K562 (cell line): Measurements from ENCODE around the gene ANP32B. TPM values are rescaled to one million over a fixed set of nuclear protein-coding genes. Genes with fewer than 3 reads are reported as not detected.

Source experiments
- ARID1B ChIP-seq: fragments of 450-650 bp; IDR thresholded peaks from 2 replicates; pipeline ENCODE4 v1.6.1; 2016; ENCODE audit warnings: antibody characterized with exemption, mild to moderate bottlenecking, inconsistent platforms
- FOXP1 ChIP-seq: sonication (generic); formaldehyde crosslinking; IDR thresholded peaks from 2 replicates; pipeline ENCODE4 v1.8.0; 2022; ENCODE audit warnings: mild to moderate bottlenecking, missing genetic modification reagents
- HNRNPL ChIP-seq: fragments of 200-400 bp; formaldehyde crosslinking; IDR thresholded peaks from 2 replicates; pipeline ENCODE4 v1.6.1; 2017; ENCODE audit warnings: low read depth, mild to moderate bottlenecking, low read length
- NUFIP1 ChIP-seq: fragments of 450-650 bp; IDR thresholded peaks from 2 replicates; pipeline ENCODE4 v1.6.1; 2018; ENCODE audit not compliant: partially characterized antibody
- PCBP1 ChIP-seq: fragments of 200-400 bp; formaldehyde crosslinking; IDR thresholded peaks from 2 replicates; pipeline ENCODE4 v1.6.1; 2018; ENCODE audit warnings: mild to moderate bottlenecking, low read depth, low read length; ENCODE audit not compliant: poor library complexity, severe bottlenecking
- PRPF4 ChIP-seq: fragments of 200-400 bp; formaldehyde crosslinking; IDR thresholded peaks from one replicate; pipeline ENCODE4 v1.6.1; 2017; ENCODE audit warnings: low read length, low read depth, mild to moderate bottlenecking; ENCODE audit not compliant: insufficient read depth, poor library complexity, severe bottlenecking
- RBM15 ChIP-seq: fragments of 200-400 bp; formaldehyde crosslinking; IDR thresholded peaks from 2 replicates; pipeline ENCODE4 v1.6.1; 2018; ENCODE audit warnings: mild to moderate bottlenecking, low read length, moderate library complexity; ENCODE audit not compliant: insufficient read depth
- RBM22 ChIP-seq: fragments of 200-400 bp; formaldehyde crosslinking; IDR thresholded peaks from 2 replicates; pipeline ENCODE4 v1.6.1; 2018; ENCODE audit warnings: low read length, low read depth; ENCODE audit not compliant: poor library complexity, severe bottlenecking
- SMAD4 ChIP-seq: fragments of 250-450 bp; sonication (Bioruptor Pico); conservative IDR thresholded peaks from 2 replicates; pipeline ENCODE4 v1.8.0; 2021; ENCODE audit warnings: inconsistent platforms, mild to moderate bottlenecking, moderate library complexity
- TCF3 ChIP-seq: sonication (generic); formaldehyde crosslinking; IDR thresholded peaks from 2 replicates; pipeline ENCODE4 v1.4.0; 2020; ENCODE audit warnings: mild to moderate bottlenecking, missing genetic modification reagents
- ZC3H11A ChIP-seq: IDR thresholded peaks from 2 replicates; pipeline ENCODE4 v1.6.1; 2012; ENCODE audit warnings: low read depth, low read length, improper control_type of control experiment
- ZNF696 ChIP-seq: fragments of 250-450 bp; sonication (Bioruptor Pico); conservative IDR thresholded peaks from 2 replicates; pipeline ENCODE4 v1.4.0; 2020; ENCODE audit warnings: mild to moderate bottlenecking, moderate library complexity
- ZNF764 ChIP-seq: fragments of 250-450 bp; sonication (Bioruptor Pico); IDR thresholded peaks from 2 replicates; pipeline ENCODE4 v1.4.0; 2020; ENCODE audit warnings: low read depth, mild to moderate bottlenecking, moderate library complexity
- polyA plus RNA-seq, 8 experiments: library from polyadenylated mRNA; depleted of rRNA in 4 of 8; stranded (reverse) in 5 of 8; unstranded in 3 of 8; fragments of >200 nt; fragmentation: Nextera tagmentation in 2 of 8; fragmentation: Illumina TruSeq in 1 of 8; extraction: Ambion mirVana in 2 of 8; extraction: Trizol in 1 of 8; gene quantifications; 2 replicates each; pipeline versions ENCODE4 v1.2.1 to v1.2.3, GENCODE V29; 2011 to 2014; ENCODE audit warnings: inconsistent platforms in 1 of 8, missing spikeins in 1 of 8
- total RNA-seq, 7 experiments: library from RNA; depleted of rRNA in 6 of 7; stranded (reverse); fragments of >200 nt in 6 of 7; fragmentation: Illumina TruSeq in 2 of 7; extraction: Trizol in 2 of 7; gene quantifications; 2 replicates each; pipeline versions ENCODE4 v1.2.1 to v1.2.3, GENCODE V29; 2011 to 2021; ENCODE audit warnings: low replicate concordance in 1 of 7
- TF ChIP-seq, protein P1 (sequence below): fragments of 150-350 bp; IDR thresholded peaks from 2 replicates; pipeline ENCODE4 v1.6.1; 2014; ENCODE audit warnings: low read depth, mild to moderate bottlenecking, low read length, borderline replicate concordance
- TF ChIP-seq, protein P2 (sequence below), 2 experiments: fragments of 150-350 bp in 1 of 2; IDR thresholded peaks; 2 replicates each; pipeline ENCODE4 v1.6.1; 2012 to 2016; ENCODE audit warnings: low read depth in 2 of 2, low read length in 2 of 2, mild to moderate bottlenecking in 1 of 2, moderate library complexity in 1 of 2
- TF ChIP-seq, protein P3 (sequence below): fragments of 250-450 bp; sonication (Bioruptor Pico); IDR thresholded peaks from 2 replicates; pipeline ENCODE4 v1.9.0; 2021; ENCODE audit warnings: mild to moderate bottlenecking, inconsistent platforms
- TF ChIP-seq, protein P4 (sequence below): sonication (generic); formaldehyde crosslinking; IDR thresholded peaks from 2 replicates; pipeline ENCODE4 v1.8.1; 2023; ENCODE audit warnings: mild to moderate bottlenecking, missing genetic modification reagents, moderate library complexity

ANP32B gene
- total and polyA plus RNA-seq, 9 of the 15 experiments (the other 6 are each of a cell fraction or from before 2014, with no cell fraction given) = 68.9 to 815 (median 141) TPM

DNA sequence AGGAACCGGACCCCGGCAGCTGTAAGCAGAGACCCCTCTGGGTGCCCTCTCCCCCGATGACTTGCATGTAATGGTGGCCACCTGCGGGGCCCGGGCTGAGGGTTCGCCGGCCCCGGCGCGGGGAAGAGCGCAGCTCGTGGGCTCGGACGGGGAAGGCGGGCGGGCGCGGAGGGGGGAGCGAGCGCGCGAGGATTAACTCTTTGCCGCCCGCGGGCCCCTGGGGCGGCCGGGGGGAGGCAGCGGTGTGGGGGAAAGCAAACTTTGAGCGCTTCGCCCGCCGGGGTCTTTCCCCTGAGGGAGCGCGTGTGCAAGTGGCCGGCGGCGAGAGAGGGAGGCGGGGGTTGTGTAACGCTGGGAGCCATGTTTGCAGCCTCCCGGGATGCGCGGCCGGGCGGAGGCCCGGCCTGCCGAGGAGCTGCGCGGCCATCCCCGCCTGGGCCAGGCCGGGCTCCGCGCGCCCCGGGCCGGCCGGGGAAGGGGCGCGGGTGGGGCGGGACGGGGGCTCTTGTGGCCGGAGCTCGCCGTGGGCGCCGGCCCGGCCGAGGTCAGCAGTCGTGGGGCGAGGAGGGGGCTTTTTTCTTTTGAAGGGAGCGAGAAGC is 547 bp downstream of the ANP32B start (continued):
- TF ChIP-seq RBM15 = 0 out of 2 replicates have a peak, but pooled peaks have one; percentile 40
- peak; percentile 96 for TF ChIP-seq PRPF4
- TF ChIP-seq ZC3H11A = no peak
- TF ChIP-seq RBM22 = peak; percentile 92
- TF ChIP-seq NUFIP1 = no peak
- no peak for TF ChIP-seq TCF3 (CRISPR knock-in tag)
- TF ChIP-seq, protein P1, sequence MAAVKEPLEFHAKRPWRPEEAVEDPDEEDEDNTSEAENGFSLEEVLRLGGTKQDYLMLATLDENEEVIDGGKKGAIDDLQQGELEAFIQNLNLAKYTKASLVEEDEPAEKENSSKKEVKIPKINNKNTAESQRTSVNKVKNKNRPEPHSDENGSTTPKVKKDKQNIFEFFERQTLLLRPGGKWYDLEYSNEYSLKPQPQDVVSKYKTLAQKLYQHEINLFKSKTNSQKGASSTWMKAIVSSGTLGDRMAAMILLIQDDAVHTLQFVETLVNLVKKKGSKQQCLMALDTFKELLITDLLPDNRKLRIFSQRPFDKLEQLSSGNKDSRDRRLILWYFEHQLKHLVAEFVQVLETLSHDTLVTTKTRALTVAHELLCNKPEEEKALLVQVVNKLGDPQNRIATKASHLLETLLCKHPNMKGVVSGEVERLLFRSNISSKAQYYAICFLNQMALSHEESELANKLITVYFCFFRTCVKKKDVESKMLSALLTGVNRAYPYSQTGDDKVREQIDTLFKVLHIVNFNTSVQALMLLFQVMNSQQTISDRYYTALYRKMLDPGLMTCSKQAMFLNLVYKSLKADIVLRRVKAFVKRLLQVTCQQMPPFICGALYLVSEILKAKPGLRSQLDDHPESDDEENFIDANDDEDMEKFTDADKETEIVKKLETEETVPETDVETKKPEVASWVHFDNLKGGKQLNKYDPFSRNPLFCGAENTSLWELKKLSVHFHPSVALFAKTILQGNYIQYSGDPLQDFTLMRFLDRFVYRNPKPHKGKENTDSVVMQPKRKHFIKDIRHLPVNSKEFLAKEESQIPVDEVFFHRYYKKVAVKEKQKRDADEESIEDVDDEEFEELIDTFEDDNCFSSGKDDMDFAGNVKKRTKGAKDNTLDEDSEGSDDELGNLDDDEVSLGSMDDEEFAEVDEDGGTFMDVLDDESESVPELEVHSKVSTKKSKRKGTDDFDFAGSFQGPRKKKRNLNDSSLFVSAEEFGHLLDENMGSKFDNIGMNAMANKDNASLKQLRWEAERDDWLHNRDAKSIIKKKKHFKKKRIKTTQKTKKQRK = no peak
- TF ChIP-seq, protein P2, sequence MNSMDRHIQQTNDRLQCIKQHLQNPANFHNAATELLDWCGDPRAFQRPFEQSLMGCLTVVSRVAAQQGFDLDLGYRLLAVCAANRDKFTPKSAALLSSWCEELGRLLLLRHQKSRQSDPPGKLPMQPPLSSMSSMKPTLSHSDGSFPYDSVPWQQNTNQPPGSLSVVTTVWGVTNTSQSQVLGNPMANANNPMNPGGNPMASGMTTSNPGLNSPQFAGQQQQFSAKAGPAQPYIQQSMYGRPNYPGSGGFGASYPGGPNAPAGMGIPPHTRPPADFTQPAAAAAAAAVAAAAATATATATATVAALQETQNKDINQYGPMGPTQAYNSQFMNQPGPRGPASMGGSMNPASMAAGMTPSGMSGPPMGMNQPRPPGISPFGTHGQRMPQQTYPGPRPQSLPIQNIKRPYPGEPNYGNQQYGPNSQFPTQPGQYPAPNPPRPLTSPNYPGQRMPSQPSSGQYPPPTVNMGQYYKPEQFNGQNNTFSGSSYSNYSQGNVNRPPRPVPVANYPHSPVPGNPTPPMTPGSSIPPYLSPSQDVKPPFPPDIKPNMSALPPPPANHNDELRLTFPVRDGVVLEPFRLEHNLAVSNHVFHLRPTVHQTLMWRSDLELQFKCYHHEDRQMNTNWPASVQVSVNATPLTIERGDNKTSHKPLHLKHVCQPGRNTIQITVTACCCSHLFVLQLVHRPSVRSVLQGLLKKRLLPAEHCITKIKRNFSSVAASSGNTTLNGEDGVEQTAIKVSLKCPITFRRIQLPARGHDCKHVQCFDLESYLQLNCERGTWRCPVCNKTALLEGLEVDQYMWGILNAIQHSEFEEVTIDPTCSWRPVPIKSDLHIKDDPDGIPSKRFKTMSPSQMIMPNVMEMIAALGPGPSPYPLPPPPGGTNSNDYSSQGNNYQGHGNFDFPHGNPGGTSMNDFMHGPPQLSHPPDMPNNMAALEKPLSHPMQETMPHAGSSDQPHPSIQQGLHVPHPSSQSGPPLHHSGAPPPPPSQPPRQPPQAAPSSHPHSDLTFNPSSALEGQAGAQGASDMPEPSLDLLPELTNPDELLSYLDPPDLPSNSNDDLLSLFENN (IDR thresholded peaks at IDR 0.05; ENCODE audit: low read depth in 2 of 2, low read length in 2 of 2) = no peak
- no peak for TF ChIP-seq HNRNPL
- no peak for TF ChIP-seq ZNF764
- peak; percentile 71 for TF ChIP-seq PCBP1
- TF ChIP-seq, protein P3, sequence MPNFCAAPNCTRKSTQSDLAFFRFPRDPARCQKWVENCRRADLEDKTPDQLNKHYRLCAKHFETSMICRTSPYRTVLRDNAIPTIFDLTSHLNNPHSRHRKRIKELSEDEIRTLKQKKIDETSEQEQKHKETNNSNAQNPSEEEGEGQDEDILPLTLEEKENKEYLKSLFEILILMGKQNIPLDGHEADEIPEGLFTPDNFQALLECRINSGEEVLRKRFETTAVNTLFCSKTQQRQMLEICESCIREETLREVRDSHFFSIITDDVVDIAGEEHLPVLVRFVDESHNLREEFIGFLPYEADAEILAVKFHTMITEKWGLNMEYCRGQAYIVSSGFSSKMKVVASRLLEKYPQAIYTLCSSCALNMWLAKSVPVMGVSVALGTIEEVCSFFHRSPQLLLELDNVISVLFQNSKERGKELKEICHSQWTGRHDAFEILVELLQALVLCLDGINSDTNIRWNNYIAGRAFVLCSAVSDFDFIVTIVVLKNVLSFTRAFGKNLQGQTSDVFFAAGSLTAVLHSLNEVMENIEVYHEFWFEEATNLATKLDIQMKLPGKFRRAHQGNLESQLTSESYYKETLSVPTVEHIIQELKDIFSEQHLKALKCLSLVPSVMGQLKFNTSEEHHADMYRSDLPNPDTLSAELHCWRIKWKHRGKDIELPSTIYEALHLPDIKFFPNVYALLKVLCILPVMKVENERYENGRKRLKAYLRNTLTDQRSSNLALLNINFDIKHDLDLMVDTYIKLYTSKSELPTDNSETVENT = no peak; the same call in 1 of the 2 replicates
- TF ChIP-seq SMAD4 (CRISPR knock-in tag) = no peak
- TF ChIP-seq ARID1B = no peak
- TF ChIP-seq ZNF696 = no peak
- TF ChIP-seq FOXP1 = no peak
- TF ChIP-seq, protein P4, sequence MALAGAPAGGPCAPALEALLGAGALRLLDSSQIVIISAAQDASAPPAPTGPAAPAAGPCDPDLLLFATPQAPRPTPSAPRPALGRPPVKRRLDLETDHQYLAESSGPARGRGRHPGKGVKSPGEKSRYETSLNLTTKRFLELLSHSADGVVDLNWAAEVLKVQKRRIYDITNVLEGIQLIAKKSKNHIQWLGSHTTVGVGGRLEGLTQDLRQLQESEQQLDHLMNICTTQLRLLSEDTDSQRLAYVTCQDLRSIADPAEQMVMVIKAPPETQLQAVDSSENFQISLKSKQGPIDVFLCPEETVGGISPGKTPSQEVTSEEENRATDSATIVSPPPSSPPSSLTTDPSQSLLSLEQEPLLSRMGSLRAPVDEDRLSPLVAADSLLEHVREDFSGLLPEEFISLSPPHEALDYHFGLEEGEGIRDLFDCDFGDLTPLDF (CRISPR knock-in tag) = no peak
